GM21367 (cell line): Measurements from ENCODE around the gene IFIT1.
A peak's percentile ranks its signal among the peaks of the same experiment; 100 is the strongest.
"Not testable (repeated sequence)": the region's sequence is repeated elsewhere in the genome, so short reads cannot be mapped to it uniquely, and the experiment has no call there.

Experiments used
- ATAC-seq: cut with Tn5 transposase; IDR thresholded peaks from one replicate; pipeline ENCODE4 v1.9.1; 2021; ENCODE audit not compliant: unreplicated experiment

The IFIT1 gene, protein sequence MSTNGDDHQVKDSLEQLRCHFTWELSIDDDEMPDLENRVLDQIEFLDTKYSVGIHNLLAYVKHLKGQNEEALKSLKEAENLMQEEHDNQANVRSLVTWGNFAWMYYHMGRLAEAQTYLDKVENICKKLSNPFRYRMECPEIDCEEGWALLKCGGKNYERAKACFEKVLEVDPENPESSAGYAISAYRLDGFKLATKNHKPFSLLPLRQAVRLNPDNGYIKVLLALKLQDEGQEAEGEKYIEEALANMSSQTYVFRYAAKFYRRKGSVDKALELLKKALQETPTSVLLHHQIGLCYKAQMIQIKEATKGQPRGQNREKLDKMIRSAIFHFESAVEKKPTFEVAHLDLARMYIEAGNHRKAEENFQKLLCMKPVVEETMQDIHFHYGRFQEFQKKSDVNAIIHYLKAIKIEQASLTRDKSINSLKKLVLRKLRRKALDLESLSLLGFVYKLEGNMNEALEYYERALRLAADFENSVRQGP

GRCh38 chr10:89391907-89392756 lies at the start of gene IFIT1:
Gene IFIT1, plus strand, starts transcription at chr10:89392623. Its CDS starts 90 bp downstream, at chr10:89392713.
- peak; percentile 77 for ATAC-seq

GRCh38 chr10:89343089-89343767 lies 49.2 kb upstream of the IFIT1 start:
- ATAC-seq, result no peak

- ATAC-seq, result no peak
Measured at GRCh38 chr10:89344156-89344555, 48.3 kb upstream of the IFIT1 start.

GRCh38 chr10:89345367-89346000 lies 46.9 kb upstream of the IFIT1 start:
- no peak for ATAC-seq

GRCh38 chr10:89346405-89347254 lies 45.8 kb upstream of the IFIT1 start:
- no peak for ATAC-seq

GRCh38 chr10:89347701-89348457 lies 44.5 kb upstream of the IFIT1 start:
- no peak for ATAC-seq

DNA sequence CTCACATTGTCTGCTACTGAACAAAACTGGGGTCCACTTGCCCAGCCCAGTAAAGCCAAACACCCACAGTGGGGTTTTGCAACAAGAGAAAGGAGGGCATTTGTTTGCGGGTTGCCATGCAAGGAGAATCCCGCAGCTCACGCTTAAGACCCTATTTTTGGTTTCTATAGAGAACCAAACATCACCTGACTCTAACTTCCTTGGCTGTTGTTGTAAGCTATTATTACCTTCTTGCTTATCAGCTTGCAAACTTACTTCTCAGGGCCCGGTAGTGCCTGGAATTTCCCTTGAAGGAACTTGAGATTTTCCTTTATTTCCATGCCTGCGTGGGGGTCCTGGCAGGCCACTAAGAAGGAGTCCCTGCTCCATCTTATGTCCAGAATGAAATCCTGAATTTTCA lies 43.9 kb upstream of the IFIT1 start:
- no peak for ATAC-seq

DNA sequence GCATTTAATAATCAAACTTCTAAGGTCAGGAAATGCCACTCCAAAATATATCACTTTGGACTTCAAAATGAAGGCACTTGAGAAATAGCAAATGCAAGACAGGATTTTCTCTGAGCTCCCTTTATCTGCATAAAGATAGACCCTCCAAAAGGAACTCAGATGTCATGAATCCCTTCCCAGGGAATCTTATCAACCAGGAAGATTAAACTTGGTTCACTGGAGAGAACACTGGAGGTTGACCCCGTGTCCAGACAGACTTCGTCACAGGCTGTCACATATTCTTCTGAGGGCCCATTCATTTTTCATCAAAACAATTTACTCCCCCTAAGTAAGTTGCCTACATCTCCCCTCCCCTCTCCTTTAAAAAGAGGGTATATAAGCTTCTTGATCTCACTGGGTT lies 43.4 kb upstream of the IFIT1 start:
- ATAC-seq, result no peak

DNA sequence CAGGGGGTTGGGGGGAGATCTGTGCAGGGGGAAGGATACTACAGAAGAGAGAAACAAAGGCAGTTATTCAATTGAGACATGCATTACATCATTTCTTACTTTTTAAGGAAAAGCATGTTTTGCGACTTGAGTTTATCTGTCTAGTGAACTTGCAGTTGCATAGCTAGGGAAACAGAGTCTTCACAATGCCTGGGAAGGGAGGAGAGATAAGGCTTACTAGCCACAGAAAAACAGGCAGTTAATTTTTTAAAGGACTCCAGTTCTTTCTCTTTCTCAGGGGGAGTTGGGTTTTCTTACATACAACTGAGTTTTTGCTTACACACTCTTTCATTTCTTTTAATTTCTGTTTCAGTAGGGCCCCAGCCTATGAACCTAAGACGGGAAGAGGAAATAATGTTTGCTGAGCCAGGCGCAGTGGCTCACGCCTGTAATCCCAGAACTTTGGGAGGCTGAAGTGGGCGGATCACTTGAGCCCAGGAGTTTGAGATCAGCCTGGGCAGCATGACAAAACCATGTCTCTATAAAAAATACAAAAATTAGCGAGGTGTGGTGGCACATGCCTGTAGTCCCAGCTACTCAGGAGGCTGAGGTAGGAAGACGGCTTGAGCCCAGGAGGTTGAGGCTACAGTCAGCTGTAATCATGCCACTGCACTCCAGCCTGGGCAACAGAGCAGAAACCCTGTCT lies 41.6 kb upstream of the IFIT1 start:
- ATAC-seq, result not testable (repeated sequence)

DNA sequence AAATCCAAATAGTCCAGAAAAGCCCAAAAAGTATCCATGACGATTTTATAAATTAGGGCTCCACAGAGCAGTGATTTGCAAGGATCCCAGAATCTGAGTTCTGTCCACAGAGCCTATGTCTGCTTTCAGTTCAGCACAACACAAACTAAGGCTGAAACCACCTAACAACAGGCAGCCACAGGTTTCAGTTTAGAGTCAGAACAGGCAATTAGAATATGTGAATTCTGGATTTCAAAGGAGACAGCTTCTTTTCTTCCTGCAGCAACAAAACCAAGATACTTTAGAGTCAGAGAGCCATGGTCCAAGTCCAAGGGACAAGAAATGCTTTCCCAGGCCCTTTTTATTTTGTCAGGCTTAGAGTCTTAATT lies 41.0 kb upstream of the IFIT1 start:
- peak; percentile 70 for ATAC-seq

- no peak for ATAC-seq
Measured at GRCh38 chr10:89351780-89352597, 40.4 kb upstream of the IFIT1 start.

- ATAC-seq, result no peak
Measured at GRCh38 chr10:89352802-89353201, 39.6 kb upstream of the IFIT1 start.

GRCh38 chr10:89355394-89355931 lies 37.0 kb upstream of the IFIT1 start:
- no peak for ATAC-seq

DNA sequence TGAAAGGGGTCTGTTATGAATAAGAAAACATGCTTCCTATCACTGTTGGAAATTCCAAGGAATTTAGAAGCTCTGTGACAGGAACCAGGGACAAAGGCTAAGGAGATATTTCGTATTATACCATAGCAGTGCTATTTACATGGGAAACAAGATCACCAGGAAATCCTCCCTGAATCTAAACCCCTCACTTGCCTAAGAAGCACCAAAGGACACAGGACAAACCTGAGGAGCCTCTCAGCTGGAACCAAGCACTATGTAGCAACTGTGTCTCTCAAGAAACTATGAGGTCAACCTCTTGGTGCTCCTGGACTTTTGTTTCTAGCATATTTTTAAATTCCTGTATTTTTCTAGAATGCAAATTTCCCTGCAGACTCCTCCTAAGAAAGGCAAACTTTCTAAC lies 35.3 kb upstream of the IFIT1 start:
- ATAC-seq, result no peak

DNA sequence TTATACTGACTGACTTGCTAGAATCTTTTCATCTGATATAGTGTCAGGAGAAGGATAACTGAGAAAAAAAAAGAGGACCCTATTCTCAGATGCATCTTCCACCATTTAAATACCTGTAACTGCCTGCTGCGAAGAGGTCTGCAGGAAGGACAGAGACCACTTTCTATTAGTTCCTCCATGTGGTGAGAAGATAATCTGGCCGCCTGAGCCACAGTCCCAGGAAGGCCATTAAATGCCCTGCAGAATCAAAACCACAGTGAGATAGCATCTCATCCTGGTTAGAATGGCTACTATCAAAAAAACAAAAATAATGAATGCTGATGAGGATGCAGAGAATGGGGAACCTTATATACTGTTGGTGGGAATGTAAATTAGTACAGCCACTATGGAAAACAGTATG lies 34.4 kb upstream of the IFIT1 start:
- no peak for ATAC-seq

DNA sequence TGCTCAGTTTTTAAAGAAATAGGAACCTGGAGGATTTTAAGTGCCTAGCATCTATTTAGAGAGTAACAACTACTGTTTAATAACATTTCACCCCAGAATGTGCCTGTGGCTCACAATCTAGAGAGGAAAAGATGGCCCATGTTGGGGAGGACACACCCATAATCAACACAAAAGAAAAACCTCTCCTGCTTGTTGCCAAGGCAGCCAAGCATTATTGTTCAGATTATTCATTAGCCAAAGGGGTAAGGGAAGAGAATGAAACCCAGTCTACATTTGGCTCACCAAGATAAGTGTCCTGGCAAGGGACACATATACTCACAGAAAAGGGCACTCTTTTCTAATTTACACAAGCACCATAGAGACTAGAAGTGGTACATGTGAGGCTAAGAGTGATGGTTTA lies 32.3 kb upstream of the IFIT1 start:
- no peak for ATAC-seq

- ATAC-seq, result no peak
Measured at GRCh38 chr10:89362929-89363328, 29.5 kb upstream of the IFIT1 start.
